Retinal pigment epithelial cell (primary cell): ENCODE results near the gene AKAP6.

Experiments
- DNase-seq: peaks from one replicate; pipeline ENCODE4 v3.0.0-alpha.2; 2010; ENCODE audit warnings: low read depth
- H3K4me3 ChIP-seq: 2 replicates; pipeline ENCODE4 v1.5.1; 2011; ENCODE audit warnings: mild to moderate bottlenecking, low read length, control low read depth, moderate library complexity
- TF ChIP-seq, protein P1 (sequence below): conservative IDR thresholded peaks from 2 replicates; pipeline ENCODE4 v1.5.1; 2011; ENCODE audit warnings: low read depth, low read length, control low read depth, inconsistent platforms

Gene AKAP6

DNA sequence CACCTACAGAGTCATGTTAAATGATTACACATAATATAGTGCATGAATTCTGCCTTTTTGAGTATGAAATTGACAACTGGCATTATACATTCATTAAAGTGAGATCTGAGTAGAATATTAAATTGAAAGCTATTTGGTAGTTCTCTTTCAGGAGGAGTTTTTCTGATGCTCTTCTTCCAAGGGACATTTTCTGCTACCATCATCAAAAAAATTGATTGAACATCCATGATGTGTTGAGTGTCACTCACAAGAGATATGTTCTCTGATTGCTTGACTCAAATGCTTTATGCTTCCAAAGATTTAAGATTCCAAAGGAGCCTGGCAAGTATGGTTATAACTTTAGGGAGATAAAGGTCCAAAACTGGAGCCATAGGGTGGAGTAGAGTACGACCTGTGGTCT is 64.9 kb downstream of the AKAP6 start:
- TF ChIP-seq, protein P1, sequence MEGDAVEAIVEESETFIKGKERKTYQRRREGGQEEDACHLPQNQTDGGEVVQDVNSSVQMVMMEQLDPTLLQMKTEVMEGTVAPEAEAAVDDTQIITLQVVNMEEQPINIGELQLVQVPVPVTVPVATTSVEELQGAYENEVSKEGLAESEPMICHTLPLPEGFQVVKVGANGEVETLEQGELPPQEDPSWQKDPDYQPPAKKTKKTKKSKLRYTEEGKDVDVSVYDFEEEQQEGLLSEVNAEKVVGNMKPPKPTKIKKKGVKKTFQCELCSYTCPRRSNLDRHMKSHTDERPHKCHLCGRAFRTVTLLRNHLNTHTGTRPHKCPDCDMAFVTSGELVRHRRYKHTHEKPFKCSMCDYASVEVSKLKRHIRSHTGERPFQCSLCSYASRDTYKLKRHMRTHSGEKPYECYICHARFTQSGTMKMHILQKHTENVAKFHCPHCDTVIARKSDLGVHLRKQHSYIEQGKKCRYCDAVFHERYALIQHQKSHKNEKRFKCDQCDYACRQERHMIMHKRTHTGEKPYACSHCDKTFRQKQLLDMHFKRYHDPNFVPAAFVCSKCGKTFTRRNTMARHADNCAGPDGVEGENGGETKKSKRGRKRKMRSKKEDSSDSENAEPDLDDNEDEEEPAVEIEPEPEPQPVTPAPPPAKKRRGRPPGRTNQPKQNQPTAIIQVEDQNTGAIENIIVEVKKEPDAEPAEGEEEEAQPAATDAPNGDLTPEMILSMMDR: no peak
- no peak for DNase-seq

GRCh38 chr14:32396885-32397284 is 67.8 kb downstream of the AKAP6 start:
- TF ChIP-seq, protein P1: no peak
- no peak for DNase-seq
- H3K4me3 ChIP-seq: no peak overlapping the region

More for the DNA sequence above, 64.9 kb downstream of the AKAP6 start:
- H3K4me3 ChIP-seq: no peak overlapping the region

DNA sequence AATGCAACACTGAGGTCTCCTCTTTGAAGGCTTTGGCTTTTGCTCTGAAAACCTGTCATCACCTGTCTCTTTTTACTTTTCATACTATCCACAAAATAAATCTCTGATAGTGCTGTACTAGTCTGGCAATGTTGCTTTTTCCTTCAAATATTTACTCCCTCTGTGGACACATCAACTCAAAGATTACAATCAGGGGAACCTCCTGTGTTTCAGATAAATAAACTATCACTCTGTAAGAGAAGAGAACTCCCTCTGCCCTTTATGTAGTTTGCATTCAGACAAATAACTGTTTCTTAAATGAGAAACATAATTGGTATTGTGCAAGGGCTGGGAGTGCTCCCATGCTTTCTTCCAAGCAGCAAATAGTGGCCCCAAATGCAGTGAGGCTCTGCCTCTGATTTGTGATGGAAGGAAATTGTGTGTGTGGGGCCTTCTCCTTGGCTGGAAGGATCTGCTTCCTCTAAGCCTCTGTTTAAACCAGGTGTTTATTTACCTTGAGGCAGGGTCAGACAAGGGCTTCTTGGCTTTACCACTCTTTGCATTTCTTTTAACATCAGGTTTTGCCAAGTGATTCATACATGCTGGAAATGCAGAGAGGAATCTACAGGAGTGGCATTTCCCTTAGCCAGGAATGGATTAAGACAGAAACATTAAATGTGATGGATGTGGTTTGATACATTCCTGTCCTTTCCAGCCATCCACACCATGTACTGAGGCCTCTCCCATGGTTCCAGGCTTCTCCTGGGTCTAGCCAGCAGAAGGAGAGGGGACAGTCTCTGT is 69.0 kb downstream of the AKAP6 start:
- TF ChIP-seq, protein P1: no peak
- H3K4me3 ChIP-seq: no peak overlapping the region
- DNase-seq: peak; percentile 63

DNA sequence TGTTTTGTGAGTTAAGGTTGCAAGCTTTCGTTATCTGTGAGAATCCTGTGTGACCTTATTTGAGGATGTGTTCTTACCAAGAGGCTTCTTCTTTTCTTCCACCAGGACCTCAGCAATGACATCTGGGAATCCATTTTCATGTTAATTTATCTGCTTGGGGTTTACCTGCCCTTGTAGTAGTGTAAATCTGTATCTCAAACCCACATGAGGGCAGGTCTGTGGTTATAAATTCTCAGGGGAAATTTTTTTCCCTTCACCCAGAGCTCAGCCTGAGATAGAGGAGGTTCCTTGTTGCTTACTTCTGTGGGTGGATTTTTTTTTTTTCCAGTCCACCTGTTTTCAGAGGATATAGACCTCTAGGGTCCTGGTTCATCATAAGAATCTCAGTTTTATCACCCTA is 70.8 kb downstream of the AKAP6 start:
- H3K4me3 ChIP-seq: no peak overlapping the region
- DNase-seq: no peak
- TF ChIP-seq, protein P1: no peak

DNA sequence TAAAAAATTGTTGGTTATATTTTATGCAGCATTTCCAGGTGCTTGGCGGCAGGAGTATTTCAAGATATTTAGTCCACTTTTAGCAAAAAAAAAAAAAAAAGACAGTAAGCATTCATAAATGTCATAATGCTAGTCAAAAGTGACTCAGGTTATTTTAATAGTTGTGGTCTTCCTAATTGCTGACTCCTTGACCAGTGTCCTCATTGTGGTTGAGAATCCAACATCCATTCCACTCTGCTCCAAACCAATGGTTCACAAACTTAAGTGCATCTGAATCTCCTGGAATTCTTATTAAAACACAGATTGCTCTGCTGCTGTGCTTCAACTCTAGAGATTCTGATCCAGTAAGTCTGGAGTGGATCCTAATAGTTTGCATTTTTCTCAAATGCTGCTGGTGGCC is 71.4 kb downstream of the AKAP6 start:
- H3K4me3 ChIP-seq: no peak overlapping the region
- DNase-seq: no peak
- TF ChIP-seq, protein P1: no peak

DNA sequence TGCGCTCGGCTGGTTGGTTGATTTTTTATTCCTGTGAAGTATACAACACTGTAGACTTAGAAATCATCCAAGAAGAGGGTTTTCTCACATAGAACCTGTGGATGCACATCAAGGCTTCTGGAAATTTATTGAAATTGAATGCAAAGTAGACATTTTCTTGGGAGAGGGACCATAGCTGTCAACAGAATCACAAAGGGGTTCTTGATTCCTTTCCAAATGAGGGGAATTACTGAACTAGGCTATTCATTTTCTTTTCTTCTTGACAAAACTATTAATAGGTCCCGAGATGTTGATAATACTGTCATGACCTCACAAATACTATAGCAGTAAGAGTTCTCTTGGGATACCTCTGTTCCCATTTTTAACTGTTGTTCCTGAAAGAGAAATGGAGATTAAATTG is 73.9 kb downstream of the AKAP6 start:
- H3K4me3 ChIP-seq: no peak overlapping the region
- TF ChIP-seq, protein P1: no peak
- no peak for DNase-seq

GRCh38 chr14:32403688-32404087 is 74.6 kb downstream of the AKAP6 start:
- TF ChIP-seq, protein P1: no peak
- H3K4me3 ChIP-seq: no peak overlapping the region
- DNase-seq: no peak
